Measurements from ENCODE around the gene FMO1. TPM values are rescaled to one million over a fixed set of nuclear protein-coding genes. Genes with fewer than 3 reads are reported as not detected.

FMO1 gene
- total RNA-seq, 5 donors from 2014 or later (not counting 1 experiment from before 2014, with no cell fraction given): not detected

DNA sequence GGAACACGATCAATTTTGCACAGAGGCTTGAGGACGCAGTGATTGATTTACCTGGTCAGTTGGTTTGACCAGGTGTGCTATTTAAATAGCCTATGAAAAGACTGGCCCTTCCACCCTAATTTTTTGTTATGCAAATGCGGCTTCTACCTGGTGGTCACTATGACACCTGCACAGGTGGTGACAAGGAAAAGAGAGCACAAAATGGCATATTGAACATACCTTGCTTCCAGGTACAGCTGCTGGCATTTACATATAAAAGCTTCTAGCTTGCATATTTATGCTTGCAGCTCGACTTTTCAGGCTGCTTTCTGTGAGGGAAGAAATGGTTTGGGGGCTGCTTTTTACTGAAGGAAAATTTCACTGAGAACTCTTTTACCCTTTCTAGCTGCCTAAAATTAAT is 50.4 kb downstream of the FMO1 start:
- H3K27ac Mint-ChIP-seq: no peak overlapping the region
- ChIA-PET POLR2A (interaction anchor here in 1 of 2 donors (0.6 kb wide), 1 partner anchor 13 kb away, joined by 3 read pairs; no protein-coding TSS in a partner anchor), CTCF (interaction anchor here in 1 of 2 donors (0.6 kb wide), 1 partner anchor 45 kb away, joined by 3 read pairs; no protein-coding TSS in a partner anchor)
- Histone ChIP-seq H3K9me3 (no peaks in the 10 kb centered on the region), H3K36me3 (ENCODE audit: control insufficient read depth in 2 of 2, extremely low read depth in 1 of 2, insufficient read depth in 1 of 2, low read length in 1 of 2) (no peaks in the 10 kb centered on the region), H3K4me3 (ENCODE audit: control insufficient read depth in 1 of 2, extremely low read depth in 1 of 2, low read length in 1 of 2) (no peak overlapping the region), H3K4me1 (ENCODE audit: control insufficient read depth in 1 of 2, extremely low read depth in 1 of 2, insufficient read depth in 2 of 2, low read length in 2 of 2) (no peaks in the 10 kb centered on the region), H3K27ac (ENCODE audit: low read length) (no peak overlapping the region), H3K27me3 (replicated peaks in 1 of 2; ENCODE audit: control insufficient read depth in 2 of 2, extremely low read depth in 1 of 2, insufficient read depth in 2 of 2, low read length in 1 of 2) (no peaks in the 10 kb centered on the region)
- H3K36me3 Mint-ChIP-seq: peaks cover 4% of the 10 kb centered on the region
- DNase-seq (no peak), ATAC-seq (replicated peaks in 1 of 4) (no peak)
- H3K4me3 Mint-ChIP-seq: no peak overlapping the region
- H3K9me3 Mint-ChIP-seq: peaks cover 21 to 32% (median 21%) of the 10 kb centered on the region in 3 donors
- no peaks in the 10 kb centered on the region for H3K4me1 Mint-ChIP-seq
- WGBS (ENCODE audit: insufficient coverage): 100% methylated on average over 2 of the region's 4 CpGs
- H3K27me3 Mint-ChIP-seq: peaks cover 42% of the 10 kb centered on the region in 2 donors

DNA sequence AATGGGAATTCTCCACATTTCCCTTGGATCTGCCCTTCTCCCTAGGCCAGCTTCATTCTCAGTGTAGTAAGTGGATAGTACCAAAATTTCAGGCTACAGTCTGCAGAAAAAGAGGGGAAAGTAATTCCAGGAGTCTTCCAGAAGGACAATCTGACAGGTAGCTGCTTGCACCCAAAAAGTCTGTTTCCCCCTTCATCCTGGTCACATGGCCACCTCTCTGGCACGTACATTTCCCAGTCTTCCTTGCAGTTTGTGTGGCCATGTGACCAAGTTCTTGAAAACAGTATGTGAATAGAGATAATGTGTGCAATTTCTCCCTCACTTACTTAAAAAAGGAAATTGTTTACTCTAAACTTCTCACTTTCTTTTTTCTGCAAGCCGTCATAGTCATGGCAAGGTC is 51.0 kb downstream of the FMO1 start:
- no peak for DNase-seq
- H3K4me3 ChIP-seq (ENCODE audit: control insufficient read depth in 1 of 2, extremely low read depth in 1 of 2, low read length in 1 of 2): no peak overlapping the region
- H3K4me1 ChIP-seq (ENCODE audit: control insufficient read depth in 1 of 2, extremely low read depth in 1 of 2, insufficient read depth in 2 of 2, low read length in 2 of 2): no peaks in the 10 kb centered on the region
- no peak overlapping the region for H3K27ac ChIP-seq (ENCODE audit: low read length)
- Mint-ChIP-seq H3K4me3 (no peak overlapping the region), H3K27ac (no peak overlapping the region), H3K9me3 (peaks cover 21 to 32% (median 21%) of the 10 kb centered on the region in 3 donors), H3K27me3 (peaks cover 39 to 43% of the 10 kb centered on the region in 2 donors), H3K4me1 (no peaks in the 10 kb centered on the region), H3K36me3 (peaks cover 4% of the 10 kb centered on the region)
- no peak for ATAC-seq (replicated peaks in 1 of 4)
- H3K36me3 ChIP-seq (ENCODE audit: control insufficient read depth in 2 of 2, extremely low read depth in 1 of 2, insufficient read depth in 1 of 2, low read length in 1 of 2): no peaks in the 10 kb centered on the region
- no peaks in the 10 kb centered on the region for H3K27me3 ChIP-seq (replicated peaks in 1 of 2; ENCODE audit: control insufficient read depth in 2 of 2, extremely low read depth in 1 of 2, insufficient read depth in 2 of 2, low read length in 1 of 2)
- CTCF ChIA-PET: no interaction called here
- POLR2A ChIA-PET: no interaction called here
- no peaks in the 10 kb centered on the region for H3K9me3 ChIP-seq
- WGBS (ENCODE audit: insufficient coverage): 100% methylated on average over 1 of the region's 2 CpGs

- ChIA-PET CTCF (interaction anchor here in 1 of 2 donors (1.7 kb wide), 1 partner anchor 13 kb away, joined by 6 read pairs; the partner anchor contains the start of gene FMO4), POLR2A (no interaction called here)
- H3K4me3 ChIP-seq (ENCODE audit: control insufficient read depth in 1 of 2, extremely low read depth in 1 of 2, low read length in 1 of 2): no peak overlapping the region
- DNase-seq (no peak), ATAC-seq (replicated peaks in 1 of 4) (no peak)
- no peaks in the 10 kb centered on the region for H3K9me3 ChIP-seq
- H3K27ac Mint-ChIP-seq: no peak overlapping the region
- H3K9me3 Mint-ChIP-seq: peaks cover 21 to 32% (median 21%) of the 10 kb centered on the region in 3 donors
- peaks cover 28 to 40% of the 10 kb centered on the region in 2 donors for H3K27me3 Mint-ChIP-seq
- no peaks in the 10 kb centered on the region for H3K36me3 ChIP-seq (ENCODE audit: control insufficient read depth in 2 of 2, extremely low read depth in 1 of 2, insufficient read depth in 1 of 2, low read length in 1 of 2)
- H3K4me3 Mint-ChIP-seq: no peak overlapping the region
- WGBS (ENCODE audit: insufficient coverage): no CpG with 5 or more reads among the region's 1 CpG
- no peaks in the 10 kb centered on the region for H3K4me1 Mint-ChIP-seq
- H3K36me3 Mint-ChIP-seq: peaks cover 4% of the 10 kb centered on the region
- no peaks in the 10 kb centered on the region for H3K27me3 ChIP-seq (replicated peaks in 1 of 2; ENCODE audit: control insufficient read depth in 2 of 2, extremely low read depth in 1 of 2, insufficient read depth in 2 of 2, low read length in 1 of 2)
- no peak overlapping the region for H3K27ac ChIP-seq (ENCODE audit: low read length)
- H3K4me1 ChIP-seq (ENCODE audit: control insufficient read depth in 1 of 2, extremely low read depth in 1 of 2, insufficient read depth in 2 of 2, low read length in 2 of 2): no peaks in the 10 kb centered on the region
These were observed 52.1 kb downstream of the FMO1 start for GRCh38 chr1:171300401-171300800.

- no peaks in the 10 kb centered on the region for H3K9me3 Mint-ChIP-seq
- WGBS (ENCODE audit: insufficient coverage): 69% methylated on average over 1 of the region's 3 CpGs
- H3K4me1 Mint-ChIP-seq: peaks cover 7 to 21% (median 21%) of the 10 kb centered on the region in 3 donors
- no peaks in the 10 kb centered on the region for H3K27me3 ChIP-seq (replicated peaks in 1 of 2; ENCODE audit: control insufficient read depth in 2 of 2, extremely low read depth in 1 of 2, insufficient read depth in 2 of 2, low read length in 1 of 2)
- H3K9me3 ChIP-seq: no peaks in the 10 kb centered on the region
- no peaks in the 10 kb centered on the region for H3K36me3 ChIP-seq (ENCODE audit: control insufficient read depth in 2 of 2, extremely low read depth in 1 of 2, insufficient read depth in 1 of 2, low read length in 1 of 2)
- H3K4me1 ChIP-seq (ENCODE audit: control insufficient read depth in 1 of 2, extremely low read depth in 1 of 2, insufficient read depth in 2 of 2, low read length in 2 of 2): peaks cover 3 to 5% of the 10 kb centered on the region in 2 experiments
- H3K4me3 Mint-ChIP-seq: no peak overlapping the region
- H3K27ac Mint-ChIP-seq: no peak overlapping the region
- ChIA-PET CTCF (no interaction called here), POLR2A (no interaction called here)
- H3K36me3 Mint-ChIP-seq: no peaks in the 10 kb centered on the region
- no peak overlapping the region for H3K4me3 ChIP-seq (ENCODE audit: control insufficient read depth in 1 of 2, extremely low read depth in 1 of 2, low read length in 1 of 2)
- DNase-seq (no peak), ATAC-seq (replicated peaks in 1 of 4) (no peak)
- no peak overlapping the region for H3K27ac ChIP-seq (ENCODE audit: low read length)
- H3K27me3 Mint-ChIP-seq: no peaks in the 10 kb centered on the region
These were observed 62.4 kb downstream of the FMO1 start for GRCh38 chr1:171310661-171311087.

GRCh38 chr1:171311771-171312558 is 63.7 kb downstream of the FMO1 start:
- Histone ChIP-seq H3K9me3 (no peaks in the 10 kb centered on the region), H3K4me1 (ENCODE audit: control insufficient read depth in 1 of 2, extremely low read depth in 1 of 2, insufficient read depth in 2 of 2, low read length in 2 of 2) (peaks cover 3 to 5% of the 10 kb centered on the region in 2 experiments), H3K27ac (ENCODE audit: low read length) (no peak overlapping the region), H3K4me3 (ENCODE audit: control insufficient read depth in 1 of 2, extremely low read depth in 1 of 2, low read length in 1 of 2) (no peak overlapping the region), H3K36me3 (ENCODE audit: control insufficient read depth in 2 of 2, extremely low read depth in 1 of 2, insufficient read depth in 1 of 2, low read length in 1 of 2) (no peaks in the 10 kb centered on the region), H3K27me3 (replicated peaks in 1 of 2; ENCODE audit: control insufficient read depth in 2 of 2, extremely low read depth in 1 of 2, insufficient read depth in 2 of 2, low read length in 1 of 2) (no peaks in the 10 kb centered on the region)
- H3K4me1 Mint-ChIP-seq: peaks cover 7 to 26% (median 25%) of the 10 kb centered on the region in 3 donors
- ATAC-seq (replicated peaks in 1 of 4) (no peak), DNase-seq (no peak)
- WGBS (ENCODE audit: insufficient coverage): 52% methylated on average over 5 of the region's 8 CpGs
- peak overlapping the region in 1 of 2 donors; percentile 44 for H3K27ac Mint-ChIP-seq
- ChIA-PET CTCF (interaction anchor here (0.6 to 3.1 kb wide), 6 partner anchors 7 to 730 kb away, joined by 4 to 97 read pairs (median 22); partner anchors contain the start of gene FMO1 (in 1 of the 2)), POLR2A (interaction anchor here in 1 of 2 donors (0.6 kb wide), 1 partner anchor 13 kb away, joined by 3 read pairs; no protein-coding TSS in a partner anchor)
- no peaks in the 10 kb centered on the region for H3K36me3 Mint-ChIP-seq
- no peak overlapping the region for H3K4me3 Mint-ChIP-seq
- no peaks in the 10 kb centered on the region for H3K27me3 Mint-ChIP-seq
- no peaks in the 10 kb centered on the region for H3K9me3 Mint-ChIP-seq

- Histone ChIP-seq H3K27ac (ENCODE audit: low read length) (peak overlapping the region; percentile 59), H3K4me1 (ENCODE audit: control insufficient read depth in 1 of 2, extremely low read depth in 1 of 2, insufficient read depth in 2 of 2, low read length in 2 of 2) (peaks cover 3 to 5% of the 10 kb centered on the region in 2 experiments)
- peak in 1 of 4 experiments; percentile 15 for ATAC-seq (replicated peaks in 1 of 4)
These were observed 65.1 kb downstream of the FMO1 start for GRCh38 chr1:171313319-171313834.

More at GRCh38 chr1:171313319-171313834, 65.1 kb downstream of the FMO1 start:
- peaks cover 7 to 28% (median 27%) of the 10 kb centered on the region in 3 donors for H3K4me1 Mint-ChIP-seq
- H3K4me3 Mint-ChIP-seq: peak overlapping the region in 1 of 3 donors; percentile 50
- peaks cover 6% of the 10 kb centered on the region for H3K36me3 Mint-ChIP-seq
- H3K27ac Mint-ChIP-seq: peak overlapping the region; percentile 85 to 89
- no peaks in the 10 kb centered on the region for H3K9me3 ChIP-seq
- no peaks in the 10 kb centered on the region for H3K36me3 ChIP-seq (ENCODE audit: control insufficient read depth in 2 of 2, extremely low read depth in 1 of 2, insufficient read depth in 1 of 2, low read length in 1 of 2)
- H3K27me3 Mint-ChIP-seq: no peaks in the 10 kb centered on the region
- no peaks in the 10 kb centered on the region for H3K9me3 Mint-ChIP-seq
- H3K4me3 ChIP-seq (ENCODE audit: control insufficient read depth in 1 of 2, extremely low read depth in 1 of 2, low read length in 1 of 2): no peak overlapping the region
- no CpG with 5 or more reads among the region's 1 CpG for WGBS (ENCODE audit: insufficient coverage)
- CTCF ChIA-PET: interaction anchor here (0.5 to 3.1 kb wide), 46 partner anchors 9 to 1836 kb away, joined by 3 to 97 read pairs (median 5); partner anchors contain the start of genes FMO1 (in 2 of the 2), GORAB (in 2 of the 2), KIFAP3 (in 1 of the 2) and PRRC2C (in 1 of the 2)
- POLR2A ChIA-PET: interaction anchor here (0.6 to 1.5 kb wide), 4 partner anchors 9 to 1417 kb away, joined by 3 to 13 read pairs (median 4); partner anchors contain the start of gene PRRC2C (in 1 of the 2)
- no peak for DNase-seq
- no peaks in the 10 kb centered on the region for H3K27me3 ChIP-seq (replicated peaks in 1 of 2; ENCODE audit: control insufficient read depth in 2 of 2, extremely low read depth in 1 of 2, insufficient read depth in 2 of 2, low read length in 1 of 2)

Data from T-cell (primary cell).